ENCODE data around the gene CIZ1. TPM values are rescaled to one million over a fixed set of nuclear protein-coding genes. Genes with fewer than 3 reads are reported as not detected.

Gene CIZ1
- total RNA-seq, 1 experiment from 2014 or later: 111 TPM

GRCh38 chr9:128203707-128204551 lies 12.6 kb upstream of the CIZ1 start:
- ATAC-seq: peak; percentile 78

GRCh38 chr9:128203024-128203706 lies 11.8 kb upstream of the CIZ1 start, which contains the start of gene DNM1:
TSS of gene DNM1 (plus strand) at chr9:128203379. CDS start at chr9:128203471, 92 bp downstream.
- Histone ChIP-seq H3K4me1 (ENCODE audit: control insufficient read depth, insufficient read depth, low read length) (peaks cover 2% of the 10 kb centered on the region; the same call in 1 of the 2 replicates), H3K27me3 (ENCODE audit: control insufficient read depth, insufficient read depth, low read length) (no peaks in the 10 kb centered on the region), H3K27ac (ENCODE audit: low read length) (peak within 1 kb of the TSS; percentile 39; the same call in 1 of the 2 replicates), H3K4me3 (ENCODE audit: low read depth in 2 of 2, low read length in 2 of 2) (peak within 1 kb of the TSS; percentile 48 to 53), H3K36me3 (ENCODE audit: control insufficient read depth, insufficient read depth, low read length) (no peaks in the 10 kb centered on the region), H3K9me3 (ENCODE audit: control insufficient read depth, insufficient read depth, low read depth, low read length) (no peaks in the 10 kb centered on the region)
- ATAC-seq: peak; percentile 86
- DNase-seq (ENCODE audit: low read depth, low spot score): no peak
- TF ChIP-seq, protein P1, sequence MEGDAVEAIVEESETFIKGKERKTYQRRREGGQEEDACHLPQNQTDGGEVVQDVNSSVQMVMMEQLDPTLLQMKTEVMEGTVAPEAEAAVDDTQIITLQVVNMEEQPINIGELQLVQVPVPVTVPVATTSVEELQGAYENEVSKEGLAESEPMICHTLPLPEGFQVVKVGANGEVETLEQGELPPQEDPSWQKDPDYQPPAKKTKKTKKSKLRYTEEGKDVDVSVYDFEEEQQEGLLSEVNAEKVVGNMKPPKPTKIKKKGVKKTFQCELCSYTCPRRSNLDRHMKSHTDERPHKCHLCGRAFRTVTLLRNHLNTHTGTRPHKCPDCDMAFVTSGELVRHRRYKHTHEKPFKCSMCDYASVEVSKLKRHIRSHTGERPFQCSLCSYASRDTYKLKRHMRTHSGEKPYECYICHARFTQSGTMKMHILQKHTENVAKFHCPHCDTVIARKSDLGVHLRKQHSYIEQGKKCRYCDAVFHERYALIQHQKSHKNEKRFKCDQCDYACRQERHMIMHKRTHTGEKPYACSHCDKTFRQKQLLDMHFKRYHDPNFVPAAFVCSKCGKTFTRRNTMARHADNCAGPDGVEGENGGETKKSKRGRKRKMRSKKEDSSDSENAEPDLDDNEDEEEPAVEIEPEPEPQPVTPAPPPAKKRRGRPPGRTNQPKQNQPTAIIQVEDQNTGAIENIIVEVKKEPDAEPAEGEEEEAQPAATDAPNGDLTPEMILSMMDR (IDR thresholded peaks at IDR 0.05): peak; percentile 97
- TF ChIP-seq, protein P2, sequence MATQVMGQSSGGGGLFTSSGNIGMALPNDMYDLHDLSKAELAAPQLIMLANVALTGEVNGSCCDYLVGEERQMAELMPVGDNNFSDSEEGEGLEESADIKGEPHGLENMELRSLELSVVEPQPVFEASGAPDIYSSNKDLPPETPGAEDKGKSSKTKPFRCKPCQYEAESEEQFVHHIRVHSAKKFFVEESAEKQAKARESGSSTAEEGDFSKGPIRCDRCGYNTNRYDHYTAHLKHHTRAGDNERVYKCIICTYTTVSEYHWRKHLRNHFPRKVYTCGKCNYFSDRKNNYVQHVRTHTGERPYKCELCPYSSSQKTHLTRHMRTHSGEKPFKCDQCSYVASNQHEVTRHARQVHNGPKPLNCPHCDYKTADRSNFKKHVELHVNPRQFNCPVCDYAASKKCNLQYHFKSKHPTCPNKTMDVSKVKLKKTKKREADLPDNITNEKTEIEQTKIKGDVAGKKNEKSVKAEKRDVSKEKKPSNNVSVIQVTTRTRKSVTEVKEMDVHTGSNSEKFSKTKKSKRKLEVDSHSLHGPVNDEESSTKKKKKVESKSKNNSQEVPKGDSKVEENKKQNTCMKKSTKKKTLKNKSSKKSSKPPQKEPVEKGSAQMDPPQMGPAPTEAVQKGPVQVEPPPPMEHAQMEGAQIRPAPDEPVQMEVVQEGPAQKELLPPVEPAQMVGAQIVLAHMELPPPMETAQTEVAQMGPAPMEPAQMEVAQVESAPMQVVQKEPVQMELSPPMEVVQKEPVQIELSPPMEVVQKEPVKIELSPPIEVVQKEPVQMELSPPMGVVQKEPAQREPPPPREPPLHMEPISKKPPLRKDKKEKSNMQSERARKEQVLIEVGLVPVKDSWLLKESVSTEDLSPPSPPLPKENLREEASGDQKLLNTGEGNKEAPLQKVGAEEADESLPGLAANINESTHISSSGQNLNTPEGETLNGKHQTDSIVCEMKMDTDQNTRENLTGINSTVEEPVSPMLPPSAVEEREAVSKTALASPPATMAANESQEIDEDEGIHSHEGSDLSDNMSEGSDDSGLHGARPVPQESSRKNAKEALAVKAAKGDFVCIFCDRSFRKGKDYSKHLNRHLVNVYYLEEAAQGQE (IDR thresholded peaks at IDR 0.05; ENCODE audit: insufficient read depth in 1 of 2, low read depth in 2 of 2, low read length in 1 of 2): no peak
- in situ Hi-C loops (cut with HindIII; ENCODE audit: low pct_unique_long_range_greater_than_20kb, low sequenced_read_pairs) (no loop called here), intact Hi-C loops (cut with micrococcal nuclease; ENCODE audit: unreplicated experiment) (no loop called here)
- POLR2A ChIA-PET: no interaction called here
- no TSS peak for BruUV-seq (replicated peaks)
- CTCF ChIA-PET: no interaction called here

More at GRCh38 chr9:128203707-128204551, 12.6 kb upstream of the CIZ1 start:
- Histone ChIP-seq H3K36me3 (ENCODE audit: control insufficient read depth, insufficient read depth, low read length) (no peaks in the 10 kb centered on the region), H3K4me1 (ENCODE audit: control insufficient read depth, insufficient read depth, low read length) (peaks cover 2% of the 10 kb centered on the region; the same call in 1 of the 2 replicates), H3K27me3 (ENCODE audit: control insufficient read depth, insufficient read depth, low read length) (no peaks in the 10 kb centered on the region), H3K27ac (ENCODE audit: low read length) (peak overlapping the region; percentile 39; the same call in 1 of the 2 replicates), H3K4me3 (ENCODE audit: low read depth in 2 of 2, low read length in 2 of 2) (peak overlapping the region; percentile 48 to 53), H3K9me3 (ENCODE audit: control insufficient read depth, insufficient read depth, low read depth, low read length) (no peaks in the 10 kb centered on the region)
- in situ Hi-C loops (cut with HindIII; ENCODE audit: low pct_unique_long_range_greater_than_20kb, low sequenced_read_pairs) (no loop called here), intact Hi-C loops (cut with micrococcal nuclease; ENCODE audit: unreplicated experiment) (no loop called here)
- TF ChIP-seq TCF7L2 (IDR thresholded peaks at IDR 0.05; ENCODE audit: low read depth, low read length) (no peak), POLR2AphosphoS5 (IDR thresholded peaks at IDR 0.05; ENCODE audit: low read depth, low read length) (no peak), SIN3A (IDR thresholded peaks at IDR 0.05; ENCODE audit: borderline replicate concordance, insufficient read depth, low read depth, low read length) (no peak)
- TF ChIP-seq, protein P2 (IDR thresholded peaks at IDR 0.05; ENCODE audit: insufficient read depth in 1 of 2, low read depth in 2 of 2, low read length in 1 of 2): no peak
- TF ChIP-seq, protein P1 (IDR thresholded peaks at IDR 0.05): no peak
- ChIA-PET CTCF (no interaction called here), POLR2A (no interaction called here)
- no peak for DNase-seq (ENCODE audit: low read depth, low spot score)
- BruUV-seq (replicated peaks): no TSS peak
